Measurements from ENCODE around the gene NTHL1.
"Not testable (repeated sequence)": the region's sequence is repeated elsewhere in the genome, so short reads cannot be mapped to it uniquely, and the experiment has no call there.

Gene NTHL1

GRCh38 chr16:2013527-2013926 lies 34.1 kb downstream of the NTHL1 start:
- H3K27ac ChIP-seq (ENCODE audit: low read length) = no peak overlapping the region
- H3F3A ChIP-seq (ENCODE audit: insufficient read depth, low read length) = no peaks in the 10 kb centered on the region
- no peak overlapping the region for H2AFZ ChIP-seq (ENCODE audit: low read length)
- no peaks in the 10 kb centered on the region for H3K9me3 ChIP-seq (replicated peaks; ENCODE audit: insufficient read depth, low read length)
- H3K9ac ChIP-seq (ENCODE audit: low read length) = no peak overlapping the region
- peaks cover 4% of the 10 kb centered on the region; the same call in 1 of the 2 replicates for H3K4me1 ChIP-seq (ENCODE audit: low read length)
- H3K36me3 ChIP-seq (replicated peaks; ENCODE audit: insufficient read depth, low read length) = no peaks in the 10 kb centered on the region
- H3K4me2 ChIP-seq (ENCODE audit: low read depth, low read length) = no peak overlapping the region
- H3K79me2 ChIP-seq (ENCODE audit: low read length) = peaks cover 17% of the 10 kb centered on the region
- no peak for TF ChIP-seq EZH2phosphoT487 (IDR thresholded peaks at IDR 0.05; ENCODE audit: low read length)
- TF ChIP-seq EZH2 (optimal IDR thresholded peaks at IDR 0.05; ENCODE audit: low read depth, low read length) = no peak
- TF ChIP-seq CTCF (IDR thresholded peaks at IDR 0.05; ENCODE audit: low read length) = no peak
- no peak for DNase-seq
- H3K4me3 ChIP-seq (ENCODE audit: low read length) = no peak overlapping the region
- H3K27me3 ChIP-seq (replicated peaks; ENCODE audit: insufficient read depth, low read length) = no peaks in the 10 kb centered on the region
- H4K20me1 ChIP-seq (ENCODE audit: insufficient read depth, low read length) = no peaks in the 10 kb centered on the region
- H3K9me2 ChIP-seq (replicated peaks; ENCODE audit: insufficient read depth, low read length) = no peaks in the 10 kb centered on the region

- not testable (repeated sequence) for DNase-seq; H3K27me3 ChIP-seq (replicated peaks; ENCODE audit: insufficient read depth, low read length); H2AFZ ChIP-seq (ENCODE audit: low read length); H4K20me1 ChIP-seq (ENCODE audit: insufficient read depth, low read length); H3F3A ChIP-seq (ENCODE audit: insufficient read depth, low read length); H3K9me2 ChIP-seq (replicated peaks; ENCODE audit: insufficient read depth, low read length); H3K9me3 ChIP-seq (replicated peaks; ENCODE audit: insufficient read depth, low read length); H3K36me3 ChIP-seq (replicated peaks; ENCODE audit: insufficient read depth, low read length); H3K27ac ChIP-seq (ENCODE audit: low read length); H3K4me3 ChIP-seq (ENCODE audit: low read length); H3K9ac ChIP-seq (ENCODE audit: low read length); H3K4me2 ChIP-seq (ENCODE audit: low read depth, low read length)
- Histone ChIP-seq H3K4me1 (ENCODE audit: low read length) (peaks cover 17% of the 10 kb centered on the region; the same call in 1 of the 2 replicates), H3K79me2 (ENCODE audit: low read length) (peaks cover 35% of the 10 kb centered on the region)
Observed at GRCh38 chr16:2011726-2012125, 35.9 kb downstream of the NTHL1 start.

GRCh38 chr16:2009791-2010510 lies 37.7 kb downstream of the NTHL1 start, which contains the start of gene ZNF598:
TSS of gene ZNF598 (minus strand) at chr16:2009821.
- Histone ChIP-seq H3K36me3 (replicated peaks; ENCODE audit: insufficient read depth, low read length) (no peaks in the 10 kb centered on the region), H3F3A (ENCODE audit: insufficient read depth, low read length) (no peaks in the 10 kb centered on the region), H3K9me3 (replicated peaks; ENCODE audit: insufficient read depth, low read length) (no peaks in the 10 kb centered on the region), H3K4me3 (ENCODE audit: low read length) (peak within 1 kb of the TSS; percentile 92), H3K79me2 (ENCODE audit: low read length) (peaks cover 53% of the 10 kb centered on the region), H3K9ac (ENCODE audit: low read length) (peak within 1 kb of the TSS; percentile 89), H4K20me1 (ENCODE audit: insufficient read depth, low read length) (peaks cover 6% of the 10 kb centered on the region; the same call in 1 of the 2 replicates), H3K4me1 (ENCODE audit: low read length) (peaks cover 17% of the 10 kb centered on the region; the same call in 1 of the 2 replicates), H2AFZ (ENCODE audit: low read length) (peak within 1 kb of the TSS; percentile 66), H3K27me3 (replicated peaks; ENCODE audit: insufficient read depth, low read length) (no peaks in the 10 kb centered on the region), H3K27ac (ENCODE audit: low read length) (peak within 1 kb of the TSS; percentile 47; the same call in 1 of the 2 replicates), H3K4me2 (ENCODE audit: low read depth, low read length) (peak within 1 kb of the TSS; percentile 96), H3K9me2 (replicated peaks; ENCODE audit: insufficient read depth, low read length) (no peaks in the 10 kb centered on the region)
- TF ChIP-seq EZH2 (optimal IDR thresholded peaks at IDR 0.05; ENCODE audit: low read depth, low read length) = no peak
- peak; percentile 91 for DNase-seq

GRCh38 chr16:2009164-2009711 lies 38.4 kb downstream of the NTHL1 start:
- Histone ChIP-seq H3K9me2 (replicated peaks; ENCODE audit: insufficient read depth, low read length) (no peaks in the 10 kb centered on the region), H3K27me3 (replicated peaks; ENCODE audit: insufficient read depth, low read length) (no peaks in the 10 kb centered on the region), H3K9ac (ENCODE audit: low read length) (peak overlapping the region; percentile 89), H3K36me3 (replicated peaks; ENCODE audit: insufficient read depth, low read length) (no peaks in the 10 kb centered on the region), H3K4me1 (ENCODE audit: low read length) (peaks cover 17% of the 10 kb centered on the region; the same call in 1 of the 2 replicates), H3K4me2 (ENCODE audit: low read depth, low read length) (peak overlapping the region; percentile 96), H3K79me2 (ENCODE audit: low read length) (peaks cover 60% of the 10 kb centered on the region), H2AFZ (ENCODE audit: low read length) (peak overlapping the region; percentile 17; the same call in 1 of the 2 replicates), H4K20me1 (ENCODE audit: insufficient read depth, low read length) (peaks cover 6% of the 10 kb centered on the region; the same call in 1 of the 2 replicates), H3F3A (ENCODE audit: insufficient read depth, low read length) (no peaks in the 10 kb centered on the region), H3K4me3 (ENCODE audit: low read length) (peak overlapping the region; percentile 92), H3K27ac (ENCODE audit: low read length) (peak overlapping the region; percentile 47; the same call in 1 of the 2 replicates), H3K9me3 (replicated peaks; ENCODE audit: insufficient read depth, low read length) (no peaks in the 10 kb centered on the region)
- TF ChIP-seq EZH2 (optimal IDR thresholded peaks at IDR 0.05; ENCODE audit: low read depth, low read length) = no peak
- TF ChIP-seq EZH2phosphoT487 (IDR thresholded peaks at IDR 0.05; ENCODE audit: low read length) = no peak
- TF ChIP-seq CTCF (IDR thresholded peaks at IDR 0.05; ENCODE audit: low read length) = no peak
- peak; percentile 22 for DNase-seq

Measured in MM.1S (cell line).